Fibroblast of upper back skin (primary cell): ENCODE results near the gene ZNF460.
A peak's percentile ranks its signal among the peaks of the same experiment; 100 is the strongest.
"Not testable (repeated sequence)": the region's sequence is repeated elsewhere in the genome, so short reads cannot be mapped to it uniquely, and the experiment has no call there.

Experiments used
- DNase-seq: peaks from one replicate; pipeline ENCODE4 v3.0.0-alpha.2; 2013

Gene ZNF460

DNA sequence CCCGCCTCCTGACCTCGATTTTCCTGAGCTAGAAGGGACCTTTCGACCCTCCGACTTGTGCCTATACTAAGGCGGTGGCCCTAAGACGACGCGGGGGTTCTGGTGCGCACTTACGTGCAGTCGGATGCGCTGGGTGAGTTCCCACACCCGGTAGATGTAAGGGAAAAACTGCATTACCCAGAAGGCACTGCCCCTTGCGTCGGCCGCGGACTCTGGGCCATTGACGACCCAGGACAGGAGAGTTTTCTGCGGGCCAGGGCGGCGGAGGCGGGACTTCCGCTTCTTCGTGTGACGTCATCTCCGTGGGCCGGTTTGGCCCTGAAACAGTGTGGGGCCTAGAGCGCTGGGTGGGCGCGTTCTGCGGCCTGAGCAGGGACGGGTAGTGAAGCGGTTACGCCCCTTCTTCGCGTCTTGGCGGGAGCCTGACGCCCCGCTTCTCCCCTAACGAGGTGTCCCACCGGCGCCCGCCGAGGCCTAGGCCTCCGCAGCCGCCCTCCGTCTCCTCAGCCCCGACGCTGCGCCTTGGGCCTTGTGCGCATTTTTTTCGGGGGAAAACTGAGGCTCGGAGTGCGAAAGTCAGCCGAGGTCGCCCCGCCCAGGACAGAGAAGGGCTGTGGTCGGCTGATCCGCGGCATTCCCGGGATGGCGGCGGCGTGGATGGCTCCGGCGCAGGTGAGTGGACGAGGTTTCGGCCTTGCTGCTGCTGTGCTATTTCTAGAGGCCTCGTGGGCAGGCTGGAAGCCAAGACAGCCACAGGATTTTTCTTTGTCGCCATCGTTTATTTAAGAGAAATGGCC, at the start of gene ZNF460:
TSS of gene ZNF460 (plus strand) at position 321 of the 797 bp plus-strand sequence. CDS start at position 643, 322 bp downstream.
- peak; percentile 98 for DNase-seq

DNA sequence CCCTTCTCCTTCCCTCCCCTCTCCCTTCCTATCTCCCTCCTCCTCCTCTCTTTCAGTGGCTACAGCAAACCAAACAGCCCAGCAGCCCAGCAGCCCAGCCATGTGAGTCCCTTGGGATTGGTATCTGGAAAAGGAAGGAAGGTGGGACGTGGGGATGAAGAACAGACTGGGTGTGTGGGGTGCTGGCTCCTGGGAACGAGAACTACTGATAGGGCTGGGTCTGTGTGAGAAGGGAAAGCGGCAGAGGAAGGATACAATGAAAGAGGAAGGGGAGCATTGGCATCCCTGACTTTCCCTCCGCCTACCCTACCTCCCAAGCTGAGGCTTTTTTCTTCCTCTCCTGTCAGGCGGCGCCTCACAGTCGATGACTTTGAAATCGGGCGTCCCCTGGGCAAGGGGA, 48.6 kb upstream of the ZNF460 start:
- no peak for DNase-seq

- no peak for DNase-seq
Observed at GRCh38 chr19:57233207-57233606, 47.1 kb upstream of the ZNF460 start.

DNA sequence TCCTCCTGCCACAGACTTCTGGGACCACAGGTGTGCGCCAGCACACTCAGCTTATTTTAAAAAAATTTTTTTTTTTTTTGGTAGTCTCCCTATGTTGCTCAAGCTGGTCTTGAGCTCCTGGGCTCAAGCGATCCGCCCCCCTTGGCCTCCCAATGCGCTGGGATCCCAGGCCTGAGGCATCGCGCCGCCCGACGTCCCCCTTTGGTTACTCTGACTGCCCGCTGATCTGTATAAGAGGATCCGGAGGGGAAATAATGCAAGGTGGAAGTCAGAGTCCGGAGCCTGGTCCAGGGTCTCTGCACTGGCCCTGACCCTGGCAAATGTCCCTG, 40.3 kb upstream of the ZNF460 start:
- no peak for DNase-seq

DNA sequence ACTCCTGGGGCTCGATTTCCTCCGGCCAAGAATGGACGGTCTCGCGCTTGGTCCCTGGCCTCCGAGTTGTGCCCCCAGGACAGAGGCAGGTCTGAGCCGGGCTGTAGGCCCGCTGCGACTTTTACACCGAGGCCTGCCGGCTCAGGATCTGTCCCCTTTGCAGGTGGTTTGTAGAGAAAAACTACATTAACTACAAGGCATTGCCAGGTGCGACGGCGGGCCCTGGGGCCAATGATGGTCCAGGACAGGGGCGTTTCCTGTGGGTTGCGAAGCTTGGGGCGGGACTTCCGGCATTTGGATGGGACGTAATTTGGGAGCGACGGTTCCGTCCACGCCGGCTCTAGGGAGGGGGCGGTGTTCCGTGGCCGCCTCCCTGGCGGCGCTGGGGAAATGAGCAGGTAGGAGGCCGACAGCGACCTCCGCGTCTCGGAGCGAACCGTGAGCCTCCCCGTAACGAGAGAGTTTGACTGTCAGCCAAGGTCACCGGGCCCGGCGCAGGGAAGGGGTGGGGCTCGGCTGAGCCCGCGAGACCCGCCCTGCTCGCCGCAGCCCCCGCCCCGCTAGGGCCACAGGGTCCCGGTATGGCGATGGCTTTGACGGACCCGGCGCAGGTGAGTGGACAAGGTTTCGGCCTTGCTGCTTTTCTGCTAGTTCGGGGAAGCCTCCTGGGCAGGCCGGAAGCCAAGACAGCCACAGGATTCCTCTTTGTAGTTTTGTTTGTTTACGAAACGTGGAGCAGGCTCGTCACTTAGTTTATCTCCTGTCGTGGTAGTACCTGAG, 39.8 kb upstream of the ZNF460 start, which contains the start of gene ZNF805:
TSS of gene ZNF805 (plus strand) at position 322 of the 780 bp plus-strand sequence. CDS start at position 582, 260 bp downstream.
- DNase-seq, result peak; percentile 92

DNA sequence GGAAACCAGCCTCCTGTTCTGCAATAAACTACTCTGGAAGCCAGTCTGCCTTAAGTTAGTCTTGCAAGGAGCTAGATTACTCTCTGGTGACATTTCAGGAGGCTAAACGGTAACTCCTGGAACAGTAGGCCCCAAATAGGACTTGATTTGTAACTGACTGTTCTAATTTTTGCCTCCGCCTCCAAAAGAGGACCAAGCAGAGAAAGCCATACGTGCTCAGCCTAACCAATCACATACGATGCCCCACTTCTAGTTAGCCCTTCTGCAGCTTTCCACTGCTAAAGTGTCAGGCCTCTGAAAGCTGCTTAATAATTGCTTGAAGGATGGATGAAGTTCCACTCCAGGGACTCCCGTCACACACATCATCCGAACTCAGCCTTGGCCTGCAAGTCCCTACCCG, 39.1 kb upstream of the ZNF460 start:
- no peak for DNase-seq

DNA sequence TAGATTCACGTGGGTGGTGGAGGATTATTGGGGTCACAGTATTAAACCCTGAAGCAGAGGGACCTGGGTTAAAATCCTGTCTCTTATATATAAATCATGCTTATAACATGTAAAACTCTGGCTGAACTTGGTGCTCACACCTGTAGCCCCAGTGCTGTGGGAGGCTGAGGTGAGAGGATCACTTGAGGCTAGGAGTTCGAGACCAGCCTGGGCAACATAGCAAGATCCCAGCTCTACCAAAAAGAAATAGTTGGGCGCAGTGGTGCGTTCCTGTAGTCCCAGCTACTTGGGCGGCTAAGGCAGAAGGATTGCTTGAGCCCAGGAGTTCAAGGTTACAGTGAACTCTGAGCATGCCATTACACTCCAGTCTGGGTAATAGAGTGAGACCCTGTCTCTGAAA, 37.5 kb upstream of the ZNF460 start:
- no peak for DNase-seq

DNA sequence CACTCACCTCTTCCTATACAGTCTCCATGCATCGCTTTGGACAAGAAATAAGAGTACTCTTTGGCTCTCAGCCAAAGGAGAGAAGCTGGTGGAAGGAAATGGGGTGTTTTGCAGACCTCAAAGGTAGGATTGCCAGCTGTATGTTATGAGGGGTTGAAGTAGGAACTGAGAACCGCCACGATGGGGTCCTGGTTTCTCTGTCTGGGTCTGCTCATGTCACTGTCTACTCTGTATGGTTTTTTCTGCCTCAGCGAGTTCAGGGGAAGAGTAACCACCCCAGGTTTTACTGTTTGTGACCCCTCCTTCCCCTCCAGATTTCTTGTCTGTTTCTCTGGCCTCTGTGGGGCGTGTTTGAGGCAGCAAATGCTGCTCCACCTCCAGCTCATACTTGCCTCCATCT, 35.8 kb upstream of the ZNF460 start:
- no peak for DNase-seq

GRCh38 chr19:57245066-57245465, 35.2 kb upstream of the ZNF460 start:
- no peak for DNase-seq

DNA sequence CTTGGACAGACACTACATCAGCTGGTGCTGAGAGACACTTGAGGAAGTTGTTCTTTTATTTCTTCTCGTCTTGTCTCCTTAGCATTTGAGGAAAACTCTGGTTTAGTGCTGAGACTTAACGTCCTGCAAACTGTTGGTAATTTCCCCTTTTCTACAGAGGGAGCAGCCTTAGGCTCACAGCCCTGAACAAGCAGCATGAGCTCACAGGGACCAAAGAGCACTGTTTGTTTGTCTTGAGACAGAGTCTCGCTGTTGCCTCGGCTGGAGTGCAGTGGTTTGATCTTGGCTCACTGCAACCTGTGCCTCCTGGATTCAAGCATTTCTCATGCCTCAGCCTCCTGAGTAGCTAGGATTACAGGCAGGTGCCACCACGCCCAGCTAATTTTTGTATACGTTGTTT, 34.3 kb upstream of the ZNF460 start:
- no peak for DNase-seq

DNA sequence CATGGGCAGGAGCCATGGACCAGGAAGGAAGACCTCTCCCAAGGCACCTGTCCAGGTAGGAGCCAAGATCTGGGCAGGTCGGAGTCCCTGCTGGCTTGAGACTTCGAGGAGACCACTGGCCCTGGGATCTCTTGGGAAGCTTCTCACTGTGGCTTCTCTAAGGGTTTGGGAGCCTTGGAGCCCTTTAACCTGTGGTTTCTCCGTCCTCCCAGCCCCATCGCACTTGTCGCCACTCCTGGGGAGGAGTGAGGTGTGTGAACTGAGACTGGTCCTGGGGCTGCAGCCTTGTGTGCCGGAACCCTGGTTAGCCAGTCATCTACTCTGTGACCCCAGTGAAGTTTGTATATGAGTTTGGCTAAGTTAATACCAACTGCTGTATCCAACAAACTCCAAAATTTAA, 31.6 kb upstream of the ZNF460 start:
- DNase-seq, result no peak

- DNase-seq, result no peak
Observed at GRCh38 chr19:57249329-57249728, 31.0 kb upstream of the ZNF460 start.

- not testable (repeated sequence) for DNase-seq
Observed at GRCh38 chr19:57253767-57254166, 26.5 kb upstream of the ZNF460 start.

GRCh38 chr19:57262044-57262443, 18.2 kb upstream of the ZNF460 start:
- no peak for DNase-seq

GRCh38 chr19:57263244-57263741, 17.0 kb upstream of the ZNF460 start:
- DNase-seq, result no peak

GRCh38 chr19:57267291-57267690, 13.0 kb upstream of the ZNF460 start:
- DNase-seq, result no peak

DNA sequence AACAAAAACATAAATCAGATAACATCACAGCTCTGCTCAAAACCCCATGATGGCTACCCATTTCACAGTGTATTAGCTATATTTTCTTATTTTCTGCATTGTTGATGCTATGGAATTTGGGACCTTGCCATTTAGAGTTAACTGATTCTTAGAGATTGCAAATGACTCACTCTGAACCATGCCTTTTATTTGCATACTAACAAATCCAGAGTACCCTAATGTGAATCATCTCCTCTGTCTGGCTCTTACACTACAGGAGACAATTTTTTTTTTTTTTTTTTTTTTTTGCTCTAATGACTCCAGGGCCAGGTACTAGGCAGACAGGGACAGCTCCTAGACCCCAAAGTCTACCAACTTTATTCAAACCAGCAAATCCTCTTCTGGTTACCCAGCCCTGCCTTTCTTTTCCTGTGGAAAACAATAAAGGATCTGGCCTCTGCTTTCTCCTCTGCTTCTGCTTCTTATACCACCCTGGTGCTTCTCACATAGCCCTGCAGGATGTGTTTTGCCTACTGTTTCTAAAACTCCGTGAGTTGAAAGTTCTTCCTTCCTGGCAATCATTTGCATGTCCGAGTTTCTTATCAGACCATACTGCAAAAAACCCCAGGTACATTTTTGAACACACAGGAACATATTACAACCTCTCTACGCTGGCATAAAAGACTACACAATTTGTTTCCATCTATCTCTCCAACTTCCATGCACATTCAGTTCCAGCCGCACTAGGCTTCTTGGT, 10.6 kb upstream of the ZNF460 start:
- peak; percentile 92 for DNase-seq

GRCh38 chr19:57271280-57271679, 9.0 kb upstream of the ZNF460 start:
- no peak for DNase-seq

DNA sequence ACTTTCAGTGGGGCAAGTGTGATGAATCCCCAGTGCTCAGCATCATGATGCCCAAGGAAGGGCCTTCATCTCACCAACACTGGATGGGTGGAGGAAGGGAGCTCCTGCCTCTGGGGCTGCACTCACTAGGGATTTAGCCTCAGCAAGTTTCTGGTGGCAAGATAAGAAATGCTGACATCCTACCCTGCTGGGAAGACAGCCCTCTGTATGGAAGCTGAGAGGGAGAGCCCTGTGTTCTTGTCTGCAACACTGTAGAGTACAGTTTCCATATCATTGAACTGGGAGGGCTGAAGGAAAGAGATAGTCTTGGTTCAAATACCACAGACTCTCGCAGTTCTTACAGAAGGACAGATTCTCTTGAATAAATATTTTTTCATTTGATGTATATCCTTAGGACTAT, 7.3 kb upstream of the ZNF460 start:
- DNase-seq, result no peak

- no peak for DNase-seq
Observed at GRCh38 chr19:57276430-57276829, 3.9 kb upstream of the ZNF460 start.

DNA sequence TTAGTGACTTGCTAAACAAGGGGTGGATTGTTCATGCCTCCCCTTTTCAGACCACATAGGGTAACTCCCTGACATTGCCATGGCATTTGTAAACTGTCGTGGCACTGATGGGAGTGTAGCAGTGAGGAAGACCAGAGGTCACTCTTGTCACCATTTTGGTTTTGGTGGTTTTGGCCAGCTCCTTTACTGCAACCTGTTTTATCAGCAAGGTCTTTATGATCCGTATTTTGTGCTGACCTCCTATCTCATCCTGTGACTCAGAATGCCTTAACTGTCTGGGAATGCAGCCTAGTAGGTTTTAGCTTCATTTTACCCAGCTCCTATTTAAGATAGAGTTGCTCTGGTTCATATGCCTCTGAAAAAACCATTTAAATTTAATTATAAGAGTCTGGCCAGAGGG, 1.8 kb upstream of the ZNF460 start:
- DNase-seq, result peak; percentile 63

DNA sequence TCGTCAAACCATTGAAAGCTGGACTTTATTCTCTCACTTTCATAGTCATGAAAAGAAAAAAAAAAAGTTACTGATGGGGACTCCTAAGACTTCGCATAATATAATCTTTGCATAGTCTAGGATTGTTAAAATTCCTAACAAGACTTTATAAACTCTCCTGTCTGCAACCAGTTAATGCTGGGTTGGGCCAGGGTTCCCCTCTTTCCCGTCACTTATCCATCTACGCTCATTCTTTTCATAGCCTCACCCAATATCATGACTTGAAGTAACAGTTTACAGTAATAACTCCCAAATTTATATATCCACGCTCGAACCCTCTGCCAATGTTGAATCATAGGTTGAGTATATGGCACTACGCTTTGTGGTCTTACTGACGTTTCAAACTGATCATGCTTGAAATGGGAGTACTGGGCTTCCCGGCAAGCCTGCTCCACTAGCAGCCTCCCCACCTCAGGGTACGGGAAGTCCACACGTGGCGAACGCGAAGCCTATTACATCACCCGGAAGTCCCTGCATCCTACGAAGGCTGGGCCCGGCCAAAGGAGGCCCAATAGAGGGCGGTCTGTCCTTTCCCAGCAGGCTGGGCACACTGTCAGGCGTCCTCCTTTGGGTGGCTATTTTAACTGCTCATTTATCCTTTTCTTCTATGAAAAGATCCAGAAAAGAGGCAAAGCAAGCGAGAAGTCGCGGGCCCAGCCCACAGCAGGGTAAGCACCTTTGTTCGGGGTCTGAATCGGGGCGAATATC, 694 bp upstream of the ZNF460 start:
- peak; percentile 98 for DNase-seq

- no peak for DNase-seq
Observed at GRCh38 chr19:57280962-57281400, 696 bp downstream of the ZNF460 start.
